Peyer's patch (tissue), 4 donors: ENCODE measurements around the gene EAF1. TPM values are rescaled to one million over a fixed set of nuclear protein-coding genes. Genes with fewer than 3 reads are reported as not detected.
"Not testable (repeated sequence)": the region's sequence is repeated elsewhere in the genome, so short reads cannot be mapped to it uniquely, and the experiment has no call there.

ENCODE experiments used
- DNase-seq, 3 donors: peaks; one replicate each; pipeline ENCODE4 v3.0.0-alpha.2; 2017 to 2019
- H3K27ac ChIP-seq, 4 donors: fragments of 200-600 bp; sonication (generic); one replicate each; pipeline ENCODE4 v1.5.1; 2016 to 2019
- H3K27me3 ChIP-seq, 2 donors: fragments of 200-600 bp; sonication (generic); one replicate each; pipeline ENCODE4 v1.5.1; 2019
- H3K36me3 ChIP-seq, 3 donors: fragments of 200-600 bp; sonication (generic); one replicate each; pipeline ENCODE4 v1.5.1; 2016 to 2019
- H3K4me1 ChIP-seq, 4 donors: fragments of 200-600 bp; sonication (generic); one replicate each; pipeline ENCODE4 v1.5.1; 2016 to 2019
- H3K4me3 ChIP-seq, 4 donors: fragments of 200-600 bp; sonication (generic); 1 replicate in 3 of 4; 2 replicates in 1 of 4; pipeline ENCODE4 v1.5.1; 2016 to 2019; ENCODE audit warnings: mild to moderate bottlenecking in 1 of 4
- H3K9me3 ChIP-seq, 4 donors: fragments of 200-600 bp; sonication (generic); one replicate each; pipeline ENCODE4 v1.5.1; 2016 to 2019; ENCODE audit warnings: mild to moderate bottlenecking in 1 of 4
- CTCF ChIP-seq, 6 experiments: fragments of 450-650 bp in 4 of 6; fragments of 200-600 bp in 2 of 6; sonication (generic) in 1 of 6; IDR thresholded peaks; one replicate each; pipeline ENCODE4 v1.5.1; 2017 to 2019; ENCODE audit warnings: antibody characterized with exemption in 6 of 6, mild to moderate bottlenecking in 3 of 6, moderate library complexity in 1 of 6
- POLR2A ChIP-seq, 2 donors: fragments of 450-650 bp; IDR thresholded peaks; one replicate each; pipeline ENCODE4 v1.5.1; 2017; ENCODE audit warnings: antibody characterized with exemption in 2 of 2, mild to moderate bottlenecking in 2 of 2, moderate library complexity in 2 of 2
- total RNA-seq, 4 donors: library from RNA; depleted of rRNA; stranded (reverse); fragments of >200 nt; gene quantifications; one replicate each; pipeline ENCODE4 v1.1.0, GENCODE V29; 2016

Gene EAF1
- total RNA-seq, 4 donors from 2014 or later: 27.1 to 45.4 (median 33.0) TPM

- no peak for DNase-seq
- Histone ChIP-seq H3K4me1 (no peaks in the 10 kb centered on the region), H3K27me3 (no peaks in the 10 kb centered on the region), H3K9me3 (no peaks in the 10 kb centered on the region), H3K27ac (peak overlapping the region in 3 of 4 donors; percentile 18 to 75 (median 64)), H3K4me3 (no peak overlapping the region), H3K36me3 (no peaks in the 10 kb centered on the region)
- TF ChIP-seq POLR2A (IDR thresholded peaks at IDR 0.05) (no peak), CTCF (IDR thresholded peaks at IDR 0.05) (no peak)
Measured at GRCh38 chr3:15384510-15385237, 42.7 kb upstream of the EAF1 start.

- H3K4me3 ChIP-seq, H3K4me1 ChIP-seq, H3K9me3 ChIP-seq, H3K36me3 ChIP-seq, DNase-seq, H3K27me3 ChIP-seq: not testable (repeated sequence)
- peak overlapping the region in 3 of 4 donors; percentile 10 to 75 (median 16) for H3K27ac ChIP-seq
Measured at GRCh38 chr3:15385238-15385695, 42.1 kb upstream of the EAF1 start.

GRCh38 chr3:15385901-15386653 is 41.3 kb upstream of the EAF1 start:
- Histone ChIP-seq H3K27me3 (no peaks in the 10 kb centered on the region), H3K9me3 (no peaks in the 10 kb centered on the region), H3K4me1 (no peaks in the 10 kb centered on the region), H3K4me3 (no peak overlapping the region), H3K36me3 (no peaks in the 10 kb centered on the region), H3K27ac (peak overlapping the region in 1 of 4 donors; percentile 19)
- TF ChIP-seq CTCF (IDR thresholded peaks at IDR 0.05): no peak
- no peak for TF ChIP-seq POLR2A (IDR thresholded peaks at IDR 0.05)
- no peak for DNase-seq

GRCh38 chr3:15386654-15386955 is 40.8 kb upstream of the EAF1 start:
- H3K36me3 ChIP-seq, H3K27me3 ChIP-seq, H3K9me3 ChIP-seq, H3K4me1 ChIP-seq, H3K27ac ChIP-seq, H3K4me3 ChIP-seq, DNase-seq: not testable (repeated sequence)

GRCh38 chr3:15387171-15387581 is 40.2 kb upstream of the EAF1 start:
- TF ChIP-seq POLR2A (IDR thresholded peaks at IDR 0.05): no peak
- TF ChIP-seq CTCF (IDR thresholded peaks at IDR 0.05): no peak
- Histone ChIP-seq H3K27ac (no peak overlapping the region), H3K36me3 (no peaks in the 10 kb centered on the region), H3K4me1 (no peaks in the 10 kb centered on the region), H3K9me3 (no peaks in the 10 kb centered on the region), H3K4me3 (no peak overlapping the region), H3K27me3 (no peaks in the 10 kb centered on the region)
- no peak for DNase-seq

GRCh38 chr3:15387735-15388134 is 39.7 kb upstream of the EAF1 start:
- TF ChIP-seq CTCF (IDR thresholded peaks at IDR 0.05): no peak
- TF ChIP-seq POLR2A (IDR thresholded peaks at IDR 0.05): no peak
- DNase-seq: peak in 1 of 3 donors; percentile 37
- H3K27me3 ChIP-seq: no peaks in the 10 kb centered on the region
- H3K36me3 ChIP-seq: no peaks in the 10 kb centered on the region
- H3K9me3 ChIP-seq: no peaks in the 10 kb centered on the region
- no peaks in the 10 kb centered on the region for H3K4me1 ChIP-seq
- H3K4me3 ChIP-seq: no peak overlapping the region
- no peak overlapping the region for H3K27ac ChIP-seq

GRCh38 chr3:15388335-15388734 is 39.1 kb upstream of the EAF1 start:
- not testable (repeated sequence) for H3K27ac ChIP-seq, H3K9me3 ChIP-seq, DNase-seq, H3K4me3 ChIP-seq, H3K4me1 ChIP-seq, H3K27me3 ChIP-seq, H3K36me3 ChIP-seq
